ENCODE data around the gene EIF5. TPM values are rescaled to one million over a fixed set of nuclear protein-coding genes. Genes with fewer than 3 reads are reported as not detected.

Gene EIF5
- total RNA-seq, 2 donors from 2014 or later = 267 to 339 TPM

GRCh38 chr14:103317251-103317650 is 16.8 kb upstream of the EIF5 start:
- 81 to 82% methylated on average over 3 to 9 of the region's 9 CpGs for WGBS, 2 experiments (ENCODE audit: insufficient coverage in 1 of 2, insufficient read length in 1 of 2)
- H3K36me3 Mint-ChIP-seq (ENCODE audit: low read depth) = no peaks in the 10 kb centered on the region
- Histone ChIP-seq H3K9ac (ENCODE audit: extremely low read depth, low read length, poor library complexity, severe bottlenecking) (no peak overlapping the region), H3K9me3 (ENCODE audit: control insufficient read depth, low read length) (no peaks in the 10 kb centered on the region), H3K4me3 (ENCODE audit: low read length) (no peak overlapping the region), H3K4me1 (ENCODE audit: control insufficient read depth, insufficient read depth, low read length) (peaks cover 5% of the 10 kb centered on the region), H3K36me3 (ENCODE audit: control insufficient read depth, insufficient read depth, low read length) (no peaks in the 10 kb centered on the region), H3K27ac (ENCODE audit: low read depth, low read length) (no peak overlapping the region), H3K27me3 (ENCODE audit: control insufficient read depth, insufficient read depth, low read length, poor library complexity, severe bottlenecking) (no peaks in the 10 kb centered on the region)
- TF ChIP-seq CTCF (conservative IDR thresholded peaks at IDR 0.05) = no peak
- H3K27me3 Mint-ChIP-seq (ENCODE audit: insufficient read depth) = peaks cover 2% of the 10 kb centered on the region
- H3K4me3 Mint-ChIP-seq = no peak overlapping the region
- H3K27ac Mint-ChIP-seq = peak overlapping the region; percentile 56
- H3K9me3 Mint-ChIP-seq = no peaks in the 10 kb centered on the region
- peak; percentile 65 for DNase-seq
- peaks cover 4% of the 10 kb centered on the region for H3K4me1 Mint-ChIP-seq

GRCh38 chr14:103317976-103318580 is 16.0 kb upstream of the EIF5 start:
- Mint-ChIP-seq H3K4me1 (peaks cover 4% of the 10 kb centered on the region), H3K27ac (no peak overlapping the region), H3K27me3 (ENCODE audit: insufficient read depth) (no peaks in the 10 kb centered on the region), H3K36me3 (ENCODE audit: low read depth) (no peaks in the 10 kb centered on the region), H3K4me3 (no peak overlapping the region), H3K9me3 (no peaks in the 10 kb centered on the region)
- H3K9ac ChIP-seq (ENCODE audit: extremely low read depth, low read length, poor library complexity, severe bottlenecking) = no peak overlapping the region
- no peaks in the 10 kb centered on the region for H3K36me3 ChIP-seq (ENCODE audit: control insufficient read depth, insufficient read depth, low read length)
- no peak overlapping the region for H3K4me3 ChIP-seq (ENCODE audit: low read length)
- peaks cover 5% of the 10 kb centered on the region for H3K4me1 ChIP-seq (ENCODE audit: control insufficient read depth, insufficient read depth, low read length)
- no peak for DNase-seq
- WGBS, 2 experiments (ENCODE audit: insufficient coverage in 1 of 2, insufficient read length in 1 of 2) = 93% methylated on average over 8 to 10 of the region's 10 CpGs
- H3K9me3 ChIP-seq (ENCODE audit: control insufficient read depth, low read length) = no peaks in the 10 kb centered on the region
- no peak for TF ChIP-seq CTCF (conservative IDR thresholded peaks at IDR 0.05)
- no peak overlapping the region for H3K27ac ChIP-seq (ENCODE audit: low read depth, low read length)
- no peaks in the 10 kb centered on the region for H3K27me3 ChIP-seq (ENCODE audit: control insufficient read depth, insufficient read depth, low read length, poor library complexity, severe bottlenecking)

- no peak for TF ChIP-seq CTCF (conservative IDR thresholded peaks at IDR 0.05)
- Mint-ChIP-seq H3K36me3 (ENCODE audit: low read depth) (no peaks in the 10 kb centered on the region), H3K27ac (no peak overlapping the region), H3K4me3 (no peak overlapping the region), H3K27me3 (ENCODE audit: insufficient read depth) (no peaks in the 10 kb centered on the region), H3K4me1 (peaks cover 4% of the 10 kb centered on the region), H3K9me3 (no peaks in the 10 kb centered on the region)
- DNase-seq = no peak
- Histone ChIP-seq H3K4me1 (ENCODE audit: control insufficient read depth, insufficient read depth, low read length) (peaks cover 2% of the 10 kb centered on the region), H3K36me3 (ENCODE audit: control insufficient read depth, insufficient read depth, low read length) (no peaks in the 10 kb centered on the region), H3K27me3 (ENCODE audit: control insufficient read depth, insufficient read depth, low read length, poor library complexity, severe bottlenecking) (no peaks in the 10 kb centered on the region), H3K4me3 (ENCODE audit: low read length) (no peak overlapping the region), H3K9ac (ENCODE audit: extremely low read depth, low read length, poor library complexity, severe bottlenecking) (no peak overlapping the region), H3K9me3 (ENCODE audit: control insufficient read depth, low read length) (no peaks in the 10 kb centered on the region), H3K27ac (ENCODE audit: low read depth, low read length) (no peak overlapping the region)
- WGBS, 2 experiments (ENCODE audit: insufficient coverage in 1 of 2, insufficient read length in 1 of 2) = 81 to 87% methylated on average over 3 to 6 of the region's 6 CpGs
Measured at GRCh38 chr14:103318750-103319419, 15.2 kb upstream of the EIF5 start.

Data from endodermal cell (in vitro differentiated cells).